Measurements from ENCODE around the gene FER.
"Not testable (repeated sequence)": the region's sequence is repeated elsewhere in the genome, so short reads cannot be mapped to it uniquely, and the experiment has no call there.

DNA sequence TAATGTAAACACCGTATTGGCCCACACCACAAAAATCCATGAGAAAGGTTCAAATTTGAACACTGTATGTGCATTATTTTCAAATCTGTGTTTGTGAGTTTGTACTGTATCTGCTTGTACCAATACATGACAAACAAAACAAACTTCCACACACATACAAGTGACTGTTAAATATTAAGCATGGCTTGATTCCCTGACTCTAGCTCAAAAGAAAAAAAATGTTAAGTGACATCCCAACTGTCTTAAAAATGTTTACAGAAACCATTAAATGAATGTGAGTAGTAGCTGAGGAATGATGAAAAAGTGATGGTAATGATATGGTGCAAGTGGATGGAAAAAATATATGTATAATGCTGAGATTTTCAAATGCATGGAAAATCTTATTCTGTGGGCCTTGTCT, 302.6 kb downstream of the FER start:
- TF ChIP-seq, protein P1, sequence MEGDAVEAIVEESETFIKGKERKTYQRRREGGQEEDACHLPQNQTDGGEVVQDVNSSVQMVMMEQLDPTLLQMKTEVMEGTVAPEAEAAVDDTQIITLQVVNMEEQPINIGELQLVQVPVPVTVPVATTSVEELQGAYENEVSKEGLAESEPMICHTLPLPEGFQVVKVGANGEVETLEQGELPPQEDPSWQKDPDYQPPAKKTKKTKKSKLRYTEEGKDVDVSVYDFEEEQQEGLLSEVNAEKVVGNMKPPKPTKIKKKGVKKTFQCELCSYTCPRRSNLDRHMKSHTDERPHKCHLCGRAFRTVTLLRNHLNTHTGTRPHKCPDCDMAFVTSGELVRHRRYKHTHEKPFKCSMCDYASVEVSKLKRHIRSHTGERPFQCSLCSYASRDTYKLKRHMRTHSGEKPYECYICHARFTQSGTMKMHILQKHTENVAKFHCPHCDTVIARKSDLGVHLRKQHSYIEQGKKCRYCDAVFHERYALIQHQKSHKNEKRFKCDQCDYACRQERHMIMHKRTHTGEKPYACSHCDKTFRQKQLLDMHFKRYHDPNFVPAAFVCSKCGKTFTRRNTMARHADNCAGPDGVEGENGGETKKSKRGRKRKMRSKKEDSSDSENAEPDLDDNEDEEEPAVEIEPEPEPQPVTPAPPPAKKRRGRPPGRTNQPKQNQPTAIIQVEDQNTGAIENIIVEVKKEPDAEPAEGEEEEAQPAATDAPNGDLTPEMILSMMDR (IDR thresholded peaks at IDR 0.05), result not testable (repeated sequence)
- not testable (repeated sequence) for TF ChIP-seq POLR2A (IDR thresholded peaks at IDR 0.05)
